DLD1 (cell line): ENCODE results near the gene ZNF560.
"Not testable (repeated sequence)": the region's sequence is repeated elsewhere in the genome, so short reads cannot be mapped to it uniquely, and the experiment has no call there.

Experiments
- in situ Hi-C: cut with HindIII; loops from 2 replicates; pipeline ENCODE4 v1.10.0; 2017; ENCODE audit warnings: low sequenced_read_pairs

Gene ZNF560

GRCh38 chr19:9498183-9498902, at the start of gene ZNF560:
TSS of gene ZNF560 (minus strand) at chr19:9498616. CDS start at chr19:9475313, 23,303 bp downstream.
- in situ Hi-C loops, result no loop called here

GRCh38 chr19:9547870-9548269, 49.5 kb upstream of the ZNF560 start:
- in situ Hi-C loops, result no loop called here

- in situ Hi-C loops, result not testable (repeated sequence)
Measured at GRCh38 chr19:9541281-9541680, 42.9 kb upstream of the ZNF560 start.

GRCh38 chr19:9539921-9540320, 41.5 kb upstream of the ZNF560 start:
- in situ Hi-C loops, result not testable (repeated sequence)

- in situ Hi-C loops, result not testable (repeated sequence)
Measured at GRCh38 chr19:9539201-9539600, 40.8 kb upstream of the ZNF560 start.

GRCh38 chr19:9538183-9539058, 40.0 kb upstream of the ZNF560 start, which contains the start of gene ZNF426:
TSS of gene ZNF426 (minus strand) at chr19:9538645. CDS start at chr19:9536232, 2,413 bp downstream.
- in situ Hi-C loops, result no loop called here

GRCh38 chr19:9535934-9536333, 37.5 kb upstream of the ZNF560 start:
- in situ Hi-C loops, result no loop called here

- in situ Hi-C loops, result no loop called here
Measured at GRCh38 chr19:9531933-9532332, 33.5 kb upstream of the ZNF560 start.

- in situ Hi-C loops, result no loop called here
Measured at GRCh38 chr19:9528757-9529336, 30.4 kb upstream of the ZNF560 start.

- in situ Hi-C loops, result no loop called here
Measured at GRCh38 chr19:9523885-9524474, 25.6 kb upstream of the ZNF560 start.

- in situ Hi-C loops, result no loop called here
Measured at GRCh38 chr19:9507285-9507684, 8.9 kb upstream of the ZNF560 start.

- in situ Hi-C loops, result no loop called here
Measured at GRCh38 chr19:9500796-9501195, 2.4 kb upstream of the ZNF560 start.

GRCh38 chr19:9494096-9494495, 4.3 kb downstream of the ZNF560 start:
- in situ Hi-C loops, result no loop called here

GRCh38 chr19:9487016-9487415, 11.4 kb downstream of the ZNF560 start:
- in situ Hi-C loops, result no loop called here

GRCh38 chr19:9485140-9485539, 13.3 kb downstream of the ZNF560 start:
- in situ Hi-C loops, result no loop called here

GRCh38 chr19:9474975-9475374, 23.4 kb downstream of the ZNF560 start:
- in situ Hi-C loops, result no loop called here

GRCh38 chr19:9467161-9467560, 31.3 kb downstream of the ZNF560 start:
- in situ Hi-C loops, result no loop called here

- in situ Hi-C loops, result no loop called here
Measured at GRCh38 chr19:9461938-9462337, 36.5 kb downstream of the ZNF560 start.

- in situ Hi-C loops, result no loop called here
Measured at GRCh38 chr19:9456018-9456689, 42.3 kb downstream of the ZNF560 start.

- in situ Hi-C loops, result no loop called here
Measured at GRCh38 chr19:9453953-9454352, 44.5 kb downstream of the ZNF560 start.

GRCh38 chr19:9445037-9445436, 53.4 kb downstream of the ZNF560 start:
- in situ Hi-C loops, result no loop called here
